Measurements from ENCODE around the gene ACVR1. TPM values are rescaled to one million over a fixed set of nuclear protein-coding genes. Genes with fewer than 3 reads are reported as not detected.
A peak's percentile ranks its signal among the peaks of the same experiment; 100 is the strongest.

ACVR1 gene
- total RNA-seq, 1 donor from 2014 or later: 29.9 TPM

DNA sequence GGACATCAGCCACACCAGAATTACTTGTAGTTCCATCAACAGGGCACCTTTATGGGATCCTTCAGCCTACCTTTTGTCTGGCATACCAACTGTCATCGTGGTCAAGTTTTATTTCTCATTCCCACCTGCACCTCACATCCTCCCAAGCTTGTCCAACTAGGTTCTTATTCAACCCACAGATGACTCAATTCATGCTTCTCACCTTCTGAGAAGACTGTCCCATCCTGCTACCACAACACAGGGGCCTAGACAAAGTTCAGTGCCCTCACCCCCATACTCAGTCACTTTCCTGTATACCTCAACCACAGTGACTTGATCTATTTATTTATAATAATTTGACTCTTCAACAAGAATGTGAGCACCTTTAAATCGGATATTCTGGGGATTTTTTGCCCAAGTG lies 133.1 kb downstream of the ACVR1 start:
- no peak for DNase-seq (ENCODE audit: low spot score)
- H3K4me3 Mint-ChIP-seq (ENCODE audit: unreplicated experiment): no peak overlapping the region
- peaks cover 3% of the 10 kb centered on the region for H3K27me3 Mint-ChIP-seq (ENCODE audit: unreplicated experiment)
- no peak overlapping the region for H3K27ac Mint-ChIP-seq (ENCODE audit: unreplicated experiment)
- H3K9me3 Mint-ChIP-seq (ENCODE audit: unreplicated experiment): no peaks in the 10 kb centered on the region
- peaks cover 6% of the 10 kb centered on the region for H3K4me1 Mint-ChIP-seq (ENCODE audit: unreplicated experiment)
- TF ChIP-seq, protein P1, sequence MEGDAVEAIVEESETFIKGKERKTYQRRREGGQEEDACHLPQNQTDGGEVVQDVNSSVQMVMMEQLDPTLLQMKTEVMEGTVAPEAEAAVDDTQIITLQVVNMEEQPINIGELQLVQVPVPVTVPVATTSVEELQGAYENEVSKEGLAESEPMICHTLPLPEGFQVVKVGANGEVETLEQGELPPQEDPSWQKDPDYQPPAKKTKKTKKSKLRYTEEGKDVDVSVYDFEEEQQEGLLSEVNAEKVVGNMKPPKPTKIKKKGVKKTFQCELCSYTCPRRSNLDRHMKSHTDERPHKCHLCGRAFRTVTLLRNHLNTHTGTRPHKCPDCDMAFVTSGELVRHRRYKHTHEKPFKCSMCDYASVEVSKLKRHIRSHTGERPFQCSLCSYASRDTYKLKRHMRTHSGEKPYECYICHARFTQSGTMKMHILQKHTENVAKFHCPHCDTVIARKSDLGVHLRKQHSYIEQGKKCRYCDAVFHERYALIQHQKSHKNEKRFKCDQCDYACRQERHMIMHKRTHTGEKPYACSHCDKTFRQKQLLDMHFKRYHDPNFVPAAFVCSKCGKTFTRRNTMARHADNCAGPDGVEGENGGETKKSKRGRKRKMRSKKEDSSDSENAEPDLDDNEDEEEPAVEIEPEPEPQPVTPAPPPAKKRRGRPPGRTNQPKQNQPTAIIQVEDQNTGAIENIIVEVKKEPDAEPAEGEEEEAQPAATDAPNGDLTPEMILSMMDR (IDR thresholded peaks at IDR 0.05; ENCODE audit: unreplicated experiment): no peak
- H3K36me3 Mint-ChIP-seq (ENCODE audit: low read depth, unreplicated experiment): peaks cover 8% of the 10 kb centered on the region

DNA sequence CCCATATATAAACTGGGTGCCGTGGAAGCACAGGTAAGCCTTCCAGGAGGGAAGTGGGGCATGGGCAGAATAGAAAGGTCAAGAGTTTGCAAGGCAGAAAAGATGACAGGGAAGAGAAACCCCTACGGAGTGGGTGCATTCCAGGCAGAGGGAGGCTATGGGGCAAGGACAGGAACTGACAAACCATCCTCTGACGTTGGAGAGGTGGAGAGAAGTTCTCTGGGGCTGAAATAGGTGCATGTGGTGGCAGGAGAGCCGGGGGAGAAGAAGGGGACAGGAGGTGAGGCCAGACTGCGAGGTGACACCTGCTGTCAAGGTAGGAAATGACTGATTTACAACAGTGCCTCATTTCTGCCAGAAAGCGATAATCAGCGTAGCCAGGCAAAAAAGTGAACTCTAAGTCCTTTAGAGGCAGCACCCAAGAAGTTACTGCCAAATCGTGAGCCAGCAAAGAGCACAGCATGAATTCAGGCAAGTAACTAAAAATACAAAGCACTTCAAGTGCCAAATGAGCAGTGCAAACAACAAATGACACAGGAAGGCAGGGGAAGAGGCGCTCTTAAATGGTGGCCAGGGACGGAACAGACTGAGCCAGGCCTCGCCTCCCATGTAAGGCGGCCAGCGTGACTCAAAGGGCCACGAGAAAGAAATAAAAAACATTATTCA lies 134.2 kb downstream of the ACVR1 start:
- Mint-ChIP-seq H3K4me3 (ENCODE audit: unreplicated experiment) (no peak overlapping the region), H3K27me3 (ENCODE audit: unreplicated experiment) (peaks cover 3% of the 10 kb centered on the region), H3K4me1 (ENCODE audit: unreplicated experiment) (no peaks in the 10 kb centered on the region), H3K9me3 (ENCODE audit: unreplicated experiment) (no peaks in the 10 kb centered on the region), H3K27ac (ENCODE audit: unreplicated experiment) (no peak overlapping the region), H3K36me3 (ENCODE audit: low read depth, unreplicated experiment) (peaks cover 13% of the 10 kb centered on the region)
- TF ChIP-seq, protein P1 (IDR thresholded peaks at IDR 0.05; ENCODE audit: unreplicated experiment): no peak
- DNase-seq (ENCODE audit: low spot score): no peak

DNA sequence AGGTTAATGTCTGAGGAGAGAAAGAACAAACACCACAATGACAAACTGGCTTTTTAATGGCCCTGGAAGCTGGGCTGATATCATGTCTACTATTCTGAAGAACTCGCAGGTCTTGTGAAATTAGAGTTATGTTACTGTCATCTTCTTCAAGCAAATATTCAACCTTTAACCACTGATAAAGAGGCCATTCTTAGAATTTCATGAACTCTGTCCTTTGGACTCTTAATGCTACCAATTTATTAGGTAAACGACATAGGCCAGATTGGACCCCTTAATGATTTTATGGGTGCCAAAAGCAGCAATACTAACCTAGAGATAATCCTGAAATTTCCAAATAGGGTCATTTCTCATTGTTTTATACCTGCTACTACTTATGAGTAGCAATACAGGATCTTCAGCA lies 138.5 kb downstream of the ACVR1 start:
- Mint-ChIP-seq H3K27me3 (ENCODE audit: unreplicated experiment) (no peaks in the 10 kb centered on the region), H3K27ac (ENCODE audit: unreplicated experiment) (no peak overlapping the region), H3K4me1 (ENCODE audit: unreplicated experiment) (no peaks in the 10 kb centered on the region), H3K9me3 (ENCODE audit: unreplicated experiment) (no peaks in the 10 kb centered on the region), H3K36me3 (ENCODE audit: low read depth, unreplicated experiment) (peaks cover 31% of the 10 kb centered on the region), H3K4me3 (ENCODE audit: unreplicated experiment) (no peak overlapping the region)
- no peak for DNase-seq (ENCODE audit: low spot score)
- TF ChIP-seq, protein P1 (IDR thresholded peaks at IDR 0.05; ENCODE audit: unreplicated experiment): no peak

DNA sequence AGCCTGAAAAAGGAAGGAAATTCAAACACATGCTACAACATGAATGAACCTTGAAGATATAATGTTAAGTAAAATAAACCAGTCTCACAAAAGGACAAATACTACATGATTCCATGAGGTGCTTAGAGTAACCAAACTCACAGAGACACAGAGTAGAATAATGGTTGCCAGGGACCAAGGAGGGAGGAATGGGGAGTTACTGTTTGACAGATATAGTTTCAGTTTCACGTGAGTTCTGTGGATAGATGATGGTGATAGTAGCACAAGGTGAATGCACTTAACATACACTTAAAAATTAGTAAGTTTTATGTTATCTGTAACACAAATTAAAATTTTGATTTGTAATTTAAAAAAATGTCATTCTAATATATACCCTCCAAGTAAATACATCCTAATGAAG lies 140.6 kb downstream of the ACVR1 start:
- Mint-ChIP-seq H3K4me3 (ENCODE audit: unreplicated experiment) (no peak overlapping the region), H3K36me3 (ENCODE audit: low read depth, unreplicated experiment) (peaks cover 40% of the 10 kb centered on the region), H3K27ac (ENCODE audit: unreplicated experiment) (peak overlapping the region; percentile 68), H3K9me3 (ENCODE audit: unreplicated experiment) (no peaks in the 10 kb centered on the region), H3K4me1 (ENCODE audit: unreplicated experiment) (no peaks in the 10 kb centered on the region), H3K27me3 (ENCODE audit: unreplicated experiment) (no peaks in the 10 kb centered on the region)
- TF ChIP-seq, protein P1 (IDR thresholded peaks at IDR 0.05; ENCODE audit: unreplicated experiment): no peak
- no peak for DNase-seq (ENCODE audit: low spot score)

DNA sequence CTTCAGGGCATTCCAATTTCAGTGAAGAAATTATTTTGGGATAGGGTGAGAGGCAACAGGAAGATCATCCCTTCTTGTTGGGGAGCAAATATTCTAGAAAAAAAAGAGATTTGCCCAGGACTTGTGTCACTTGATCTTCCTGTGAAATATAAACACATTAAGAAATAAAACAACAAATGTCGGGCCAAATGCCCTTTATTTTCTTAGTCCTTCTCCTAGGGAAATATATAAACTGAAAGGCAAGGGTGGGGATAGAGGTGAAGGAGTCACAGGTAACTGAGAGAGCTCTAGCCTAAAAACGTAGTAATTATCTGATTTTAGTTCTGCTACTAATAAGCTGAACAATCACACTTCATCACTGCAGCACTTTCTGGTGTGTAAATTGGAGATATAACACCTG lies 142.9 kb downstream of the ACVR1 start:
- Mint-ChIP-seq H3K4me1 (ENCODE audit: unreplicated experiment) (no peaks in the 10 kb centered on the region), H3K36me3 (ENCODE audit: low read depth, unreplicated experiment) (peaks cover 47% of the 10 kb centered on the region), H3K4me3 (ENCODE audit: unreplicated experiment) (no peak overlapping the region), H3K9me3 (ENCODE audit: unreplicated experiment) (no peaks in the 10 kb centered on the region), H3K27ac (ENCODE audit: unreplicated experiment) (no peak overlapping the region), H3K27me3 (ENCODE audit: unreplicated experiment) (no peaks in the 10 kb centered on the region)
- no peak for DNase-seq (ENCODE audit: low spot score)
- TF ChIP-seq, protein P1 (IDR thresholded peaks at IDR 0.05; ENCODE audit: unreplicated experiment): no peak
